GM21360 (cell line): ENCODE results near the gene NFIC.

Experiments used
- ATAC-seq: cut with Tn5 transposase; IDR thresholded peaks from one replicate; pipeline ENCODE4 v1.9.1; 2021; ENCODE audit warnings: mild to moderate bottlenecking, moderate library complexity; ENCODE audit not compliant: unreplicated experiment

Gene NFIC

DNA sequence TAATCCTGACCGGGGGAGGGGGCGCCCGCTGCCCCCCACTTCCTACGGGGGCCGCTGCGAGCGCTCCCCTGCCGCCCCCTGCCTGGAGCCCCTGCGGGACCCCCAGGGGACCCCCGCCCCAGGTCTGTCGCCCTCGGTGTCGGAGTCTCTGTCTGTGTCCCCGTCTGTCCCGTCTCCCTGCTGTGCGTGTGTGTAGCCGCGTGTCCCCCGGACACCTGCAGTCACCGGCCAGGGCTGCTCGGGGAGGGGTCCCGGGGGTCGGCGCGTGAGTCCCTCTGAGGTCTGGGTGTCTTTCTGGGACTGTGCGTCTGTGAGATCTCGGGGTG lies 7.7 kb upstream of the NFIC start:
- ATAC-seq: no peak

GRCh38 chr19:3359015-3359918 lies 7.1 kb upstream of the NFIC start:
- no peak for ATAC-seq

GRCh38 chr19:3359919-3360420 lies 6.4 kb upstream of the NFIC start:
- ATAC-seq: no peak

GRCh38 chr19:3360421-3361383 lies 5.7 kb upstream of the NFIC start:
- no peak for ATAC-seq

- ATAC-seq: no peak
These were observed 4.8 kb upstream of the NFIC start for GRCh38 chr19:3361384-3362216.

GRCh38 chr19:3362217-3362906 lies 4.0 kb upstream of the NFIC start:
- ATAC-seq: no peak

DNA sequence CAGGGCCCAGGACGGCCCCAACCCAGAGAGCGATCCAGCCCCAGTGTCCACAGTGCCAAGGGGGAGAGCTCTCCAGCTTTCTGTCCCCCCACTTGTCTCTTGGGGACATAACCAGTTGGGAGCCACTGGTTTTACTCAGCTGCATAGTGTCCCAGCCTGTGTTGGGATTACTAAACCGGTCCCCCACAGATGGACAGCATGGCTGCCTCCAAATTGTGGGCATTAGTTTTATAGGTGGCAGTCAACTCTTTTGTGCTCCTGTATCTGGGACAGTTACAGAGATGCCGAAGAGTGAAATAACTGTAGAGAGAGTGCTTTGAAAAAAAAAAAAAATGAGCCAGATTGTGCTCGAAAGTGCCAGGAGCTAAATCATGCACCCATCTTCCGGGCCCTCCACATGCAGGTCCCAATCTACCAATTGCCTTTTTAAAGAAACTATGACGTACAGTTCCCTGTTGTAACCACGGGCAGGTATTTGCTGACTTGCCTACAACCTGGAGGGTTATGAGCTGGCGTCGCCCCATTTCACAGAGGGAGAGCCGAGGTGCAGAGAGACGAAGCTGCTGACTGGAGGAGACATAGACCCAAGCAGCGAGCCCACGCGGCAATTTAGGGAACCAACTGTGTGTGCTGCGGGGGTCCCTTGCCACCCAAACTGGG lies 2.4 kb upstream of the NFIC start:
- no peak for ATAC-seq

GRCh38 chr19:3364501-3364858 lies 1.9 kb upstream of the NFIC start:
- ATAC-seq: no peak

GRCh38 chr19:3365093-3365835 lies 1.1 kb upstream of the NFIC start:
- ATAC-seq: no peak

- no peak for ATAC-seq
These were observed 607 bp downstream of the NFIC start for GRCh38 chr19:3366753-3367627.

DNA sequence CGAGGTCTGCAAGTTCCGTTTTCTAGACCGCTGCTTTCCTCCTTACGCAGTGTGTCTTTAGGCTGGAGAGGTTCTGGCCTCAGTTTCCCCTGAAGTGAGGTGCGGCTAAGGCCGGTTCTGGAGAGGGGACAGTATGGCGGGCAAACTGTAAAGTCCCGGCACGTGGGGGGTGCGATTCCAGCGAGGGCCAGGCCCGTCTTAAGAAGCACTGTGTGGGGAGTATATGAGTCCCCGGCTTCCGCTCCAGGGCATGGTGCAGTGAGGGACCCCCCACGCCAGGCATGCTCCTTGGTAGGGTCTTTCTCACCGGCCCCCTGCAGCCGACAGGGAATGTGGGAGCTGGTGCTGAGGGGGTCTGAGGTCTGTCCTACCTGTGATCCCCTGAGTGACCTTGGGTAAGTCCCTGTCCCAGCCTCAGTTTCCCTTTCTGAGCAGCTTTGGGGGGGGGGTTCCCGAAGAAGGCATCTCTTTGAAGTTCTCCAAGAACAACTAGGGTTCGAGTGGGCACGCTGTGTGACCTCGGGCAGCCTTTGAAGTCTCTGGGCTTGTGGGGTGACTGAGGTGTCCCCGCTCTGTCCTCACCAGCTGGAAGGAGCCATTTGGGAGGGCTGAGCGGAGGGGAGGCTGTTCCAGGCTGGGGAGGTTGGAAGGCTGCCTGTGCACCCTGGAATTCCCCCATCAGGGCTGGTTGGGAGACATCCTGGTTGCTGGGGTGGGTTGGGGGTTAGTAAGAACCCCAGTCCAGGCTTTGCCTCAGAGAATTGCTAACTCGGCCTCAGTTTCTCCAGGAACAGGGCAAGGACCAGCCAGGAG lies 1.5 kb downstream of the NFIC start:
- ATAC-seq: no peak

DNA sequence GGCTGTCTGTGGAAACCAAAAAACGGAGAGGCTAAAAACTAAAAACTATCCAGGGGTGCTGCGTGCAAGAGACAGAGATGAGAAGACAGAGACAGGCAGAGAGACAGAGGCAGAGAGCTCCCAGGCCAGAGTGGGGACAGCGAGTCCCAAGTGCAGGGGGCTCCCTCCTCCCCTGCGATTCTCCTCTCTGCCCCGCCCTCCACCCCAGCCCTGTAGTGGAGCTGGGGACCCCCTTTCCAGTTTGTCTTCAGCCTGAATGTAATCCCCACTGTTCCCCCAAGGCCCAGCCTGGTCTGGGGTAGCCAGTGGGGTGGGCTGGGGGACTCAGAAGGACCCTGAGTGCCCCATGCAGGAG lies 2.0 kb downstream of the NFIC start:
- ATAC-seq: no peak

GRCh38 chr19:3368848-3369336 lies 2.5 kb downstream of the NFIC start:
- no peak for ATAC-seq

DNA sequence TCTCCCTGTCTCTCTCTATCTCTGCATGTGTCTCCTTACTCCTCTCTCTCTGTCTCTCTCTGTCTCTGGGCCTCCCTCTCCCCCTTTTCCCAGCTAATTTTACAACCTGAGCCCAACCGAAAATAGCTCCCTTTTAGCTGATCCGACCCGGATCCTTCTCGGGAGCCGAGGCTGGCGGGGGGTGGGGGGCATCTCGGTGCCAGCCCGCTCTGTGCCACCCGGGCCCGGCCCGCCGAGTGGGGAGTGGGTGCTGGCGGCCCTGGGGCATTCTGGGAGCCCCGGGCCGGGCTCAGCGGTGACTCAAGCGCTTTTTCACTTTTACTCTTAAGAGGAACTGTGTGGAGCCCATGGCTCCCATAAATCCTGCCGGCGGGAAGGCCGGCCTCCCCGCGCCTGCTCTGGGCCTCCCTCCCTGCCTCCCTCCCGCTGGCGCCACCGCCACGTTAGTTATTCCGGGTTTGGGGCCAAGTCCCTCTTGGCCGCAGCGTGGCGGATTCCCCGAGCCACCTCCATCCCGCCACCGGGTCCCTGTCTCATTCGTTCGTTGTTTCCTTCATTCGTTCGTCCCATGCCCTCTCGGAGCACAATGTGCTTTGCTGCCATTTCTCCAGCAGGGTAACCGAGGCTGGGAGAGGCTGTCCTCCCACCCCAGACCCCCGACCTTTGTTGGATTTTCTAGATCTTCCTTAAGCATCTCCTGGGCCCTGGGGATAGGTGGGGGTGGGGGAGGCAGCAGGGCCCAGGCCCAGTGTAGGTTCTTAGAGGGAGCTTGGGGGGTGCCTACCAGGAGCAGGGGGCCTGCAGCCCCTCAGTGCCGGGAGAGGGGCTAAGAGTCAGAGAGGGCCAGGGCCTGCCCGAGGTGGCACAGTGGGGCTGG lies 3.2 kb downstream of the NFIC start:
- ATAC-seq: no peak

- ATAC-seq: no peak
These were observed 3.9 kb downstream of the NFIC start for GRCh38 chr19:3370214-3370720.
